Ovary (tissue), 3 donors: ENCODE results near the gene FOSL2.

Experiments
- CTCF ChIP-seq, 3 donors: fragments of 450-650 bp in 2 of 3; fragments of 200-600 bp in 1 of 3; IDR thresholded peaks; one replicate each; pipeline versions ENCODE4 v1.5.1 to v1.8.0; 2016 to 2022; ENCODE audit warnings: antibody characterized with exemption in 3 of 3, mild to moderate bottlenecking in 1 of 3
- EP300 ChIP-seq: sonication (generic); formaldehyde crosslinking; IDR thresholded peaks from one replicate; pipeline ENCODE4 v1.6.1; 2017; ENCODE audit warnings: antibody characterized with exemption
- POLR2A ChIP-seq: fragments of 450-650 bp; IDR thresholded peaks from one replicate; pipeline ENCODE4 v1.6.1; 2017; ENCODE audit warnings: antibody characterized with exemption, mild to moderate bottlenecking, moderate library complexity
- donor health status: DM: no; HTN: no; CAD: no.

- no peak for TF ChIP-seq EP300
- no peak for TF ChIP-seq POLR2A
- TF ChIP-seq CTCF (IDR thresholded peaks at IDR 0.05), result no peak
Measured at GRCh38 chr2:28360058-28360717, 32.5 kb upstream of the FOSL2 start.
